Measurements from ENCODE around the gene HARS1. TPM values are rescaled to one million over a fixed set of nuclear protein-coding genes. Genes with fewer than 3 reads are reported as not detected.

The HARS1 gene
- total RNA-seq, 1 experiment from 2014 or later = 55.6 TPM

DNA sequence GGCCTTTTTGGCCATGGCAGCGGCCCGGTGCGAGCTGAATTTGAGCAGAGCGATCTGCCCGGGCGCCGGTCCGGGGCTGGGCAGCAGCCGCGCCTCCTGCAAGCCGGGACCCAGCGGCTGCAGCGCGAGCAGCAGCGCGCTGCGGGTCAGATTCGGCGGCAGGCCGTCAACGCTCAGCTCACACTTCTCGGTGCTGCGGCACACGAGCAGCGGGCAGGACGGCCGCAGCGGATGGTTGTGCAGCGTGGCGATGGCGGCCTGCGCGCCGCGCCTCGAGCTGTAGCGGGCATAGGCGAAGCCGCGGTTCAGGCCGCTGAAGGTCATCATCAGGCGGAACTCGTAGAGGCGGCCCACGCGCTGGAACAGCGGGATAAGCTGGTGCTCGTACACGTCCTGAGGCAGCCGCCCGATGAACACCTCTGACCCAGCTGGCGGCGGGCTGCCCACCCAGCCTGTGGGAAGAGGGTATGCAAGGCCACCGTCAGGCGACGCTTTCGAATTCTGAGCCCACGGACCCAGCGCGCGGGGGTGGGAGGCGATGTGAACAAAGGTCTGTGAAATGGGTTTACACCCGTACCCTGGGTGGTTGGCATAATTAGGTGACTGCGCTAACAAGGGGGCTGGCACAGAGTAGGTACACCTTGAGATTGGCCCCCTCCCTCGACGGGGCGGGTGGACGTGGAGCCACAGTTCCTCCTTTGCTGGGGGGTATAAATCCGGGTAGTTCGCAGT, 18.5 kb downstream of the HARS1 start (continued):
- no peak for TF ChIP-seq FOXP4 (CRISPR knock-in tag; IDR thresholded peaks at IDR 0.05)
- no peak for TF ChIP-seq TCF7 (CRISPR knock-in tag; IDR thresholded peaks at IDR 0.05; ENCODE audit: low read depth)
- TF ChIP-seq ZNF317 (CRISPR knock-in tag; IDR thresholded peaks at IDR 0.05; ENCODE audit: borderline replicate concordance, low read depth) = no peak
- TF ChIP-seq, protein P1, sequence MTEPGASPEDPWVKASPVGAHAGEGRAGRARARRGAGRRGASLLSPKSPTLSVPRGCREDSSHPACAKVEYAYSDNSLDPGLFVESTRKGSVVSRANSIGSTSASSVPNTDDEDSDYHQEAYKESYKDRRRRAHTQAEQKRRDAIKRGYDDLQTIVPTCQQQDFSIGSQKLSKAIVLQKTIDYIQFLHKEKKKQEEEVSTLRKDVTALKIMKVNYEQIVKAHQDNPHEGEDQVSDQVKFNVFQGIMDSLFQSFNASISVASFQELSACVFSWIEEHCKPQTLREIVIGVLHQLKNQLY (CRISPR knock-in tag; IDR thresholded peaks at IDR 0.05) = no peak
- TF ChIP-seq NFYB (CRISPR knock-in tag; conservative IDR thresholded peaks at IDR 0.05; ENCODE audit: low read depth) = no peak
- TF ChIP-seq NR1H2 (CRISPR knock-in tag; IDR thresholded peaks at IDR 0.05) = no peak
- no peak for TF ChIP-seq CBFB (CRISPR knock-in tag; IDR thresholded peaks at IDR 0.05; ENCODE audit: low read depth)
- TF ChIP-seq ZNF416 (CRISPR knock-in tag; IDR thresholded peaks at IDR 0.05) = no peak
- no peak for TF ChIP-seq MYBL2 (CRISPR knock-in tag; IDR thresholded peaks at IDR 0.05)
- TF ChIP-seq USF2 (CRISPR knock-in tag; IDR thresholded peaks at IDR 0.05) = no peak
- TF ChIP-seq, protein P2, sequence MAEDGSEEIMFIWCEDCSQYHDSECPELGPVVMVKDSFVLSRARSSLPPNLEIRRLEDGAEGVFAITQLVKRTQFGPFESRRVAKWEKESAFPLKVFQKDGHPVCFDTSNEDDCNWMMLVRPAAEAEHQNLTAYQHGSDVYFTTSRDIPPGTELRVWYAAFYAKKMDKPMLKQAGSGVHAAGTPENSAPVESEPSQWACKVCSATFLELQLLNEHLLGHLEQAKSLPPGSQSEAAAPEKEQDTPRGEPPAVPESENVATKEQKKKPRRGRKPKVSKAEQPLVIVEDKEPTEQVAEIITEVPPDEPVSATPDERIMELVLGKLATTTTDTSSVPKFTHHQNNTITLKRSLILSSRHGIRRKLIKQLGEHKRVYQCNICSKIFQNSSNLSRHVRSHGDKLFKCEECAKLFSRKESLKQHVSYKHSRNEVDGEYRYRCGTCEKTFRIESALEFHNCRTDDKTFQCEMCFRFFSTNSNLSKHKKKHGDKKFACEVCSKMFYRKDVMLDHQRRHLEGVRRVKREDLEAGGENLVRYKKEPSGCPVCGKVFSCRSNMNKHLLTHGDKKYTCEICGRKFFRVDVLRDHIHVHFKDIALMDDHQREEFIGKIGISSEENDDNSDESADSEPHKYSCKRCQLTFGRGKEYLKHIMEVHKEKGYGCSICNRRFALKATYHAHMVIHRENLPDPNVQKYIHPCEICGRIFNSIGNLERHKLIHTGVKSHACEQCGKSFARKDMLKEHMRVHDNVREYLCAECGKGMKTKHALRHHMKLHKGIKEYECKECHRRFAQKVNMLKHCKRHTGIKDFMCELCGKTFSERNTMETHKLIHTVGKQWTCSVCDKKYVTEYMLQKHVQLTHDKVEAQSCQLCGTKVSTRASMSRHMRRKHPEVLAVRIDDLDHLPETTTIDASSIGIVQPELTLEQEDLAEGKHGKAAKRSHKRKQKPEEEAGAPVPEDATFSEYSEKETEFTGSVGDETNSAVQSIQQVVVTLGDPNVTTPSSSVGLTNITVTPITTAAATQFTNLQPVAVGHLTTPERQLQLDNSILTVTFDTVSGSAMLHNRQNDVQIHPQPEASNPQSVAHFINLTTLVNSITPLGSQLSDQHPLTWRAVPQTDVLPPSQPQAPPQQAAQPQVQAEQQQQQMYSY (CRISPR knock-in tag; IDR thresholded peaks at IDR 0.05) = no peak
- no peak for TF ChIP-seq ELF4 (CRISPR knock-in tag; IDR thresholded peaks at IDR 0.05; ENCODE audit: low read depth)

DNA sequence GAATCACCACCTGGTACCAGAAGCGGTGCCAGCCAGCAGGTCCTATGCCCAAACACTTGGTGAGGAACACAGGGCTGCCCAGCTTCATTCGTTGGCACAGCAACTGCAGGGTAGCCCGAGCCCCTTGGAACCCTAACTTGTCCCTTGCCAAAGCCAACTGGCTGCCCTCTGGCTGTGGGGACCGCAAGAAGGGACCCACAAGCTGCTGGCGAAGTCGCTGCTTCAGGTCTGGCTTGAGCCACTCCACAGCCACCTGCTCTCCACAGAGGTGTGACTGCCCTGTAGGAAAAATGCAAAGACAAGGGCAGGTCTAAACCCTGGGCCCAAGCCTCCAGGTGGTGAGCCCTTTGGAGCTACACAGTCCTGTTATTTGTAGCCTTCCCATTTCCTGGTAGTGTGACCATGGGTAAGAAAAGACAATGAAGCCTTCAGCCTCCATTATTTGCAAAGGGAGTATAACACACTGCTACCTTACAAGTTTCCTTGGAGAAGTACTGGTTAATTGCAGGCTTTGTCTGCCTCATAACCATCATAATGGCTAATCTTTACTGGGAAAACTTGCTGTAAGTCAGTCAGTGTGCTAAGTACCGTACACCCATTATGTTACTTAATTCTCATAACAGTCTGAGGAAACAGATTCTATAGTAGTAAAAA, 19.6 kb downstream of the HARS1 start:
- H3K9me3 Mint-ChIP-seq = no peaks in the 10 kb centered on the region
- CTCF ChIA-PET = interaction anchor here (1.6 kb wide), 1 partner anchor 37 kb away, joined by 4 read pairs; no protein-coding TSS in a partner anchor
- H3K27me3 Mint-ChIP-seq (ENCODE audit: low read depth) = no peaks in the 10 kb centered on the region
- DNase-seq (ENCODE audit: low spot score) (no peak), ATAC-seq (no peak; the same call in none of the 2 replicates)
- peak overlapping the region; percentile 39; the same call in 1 of the 2 replicates for H3K4me3 Mint-ChIP-seq
- H3K36me3 Mint-ChIP-seq = peaks cover 56% of the 10 kb centered on the region
- peaks cover 7% of the 10 kb centered on the region for H3K4me1 Mint-ChIP-seq
- peak overlapping the region; percentile 36 for H3K27ac Mint-ChIP-seq
- POLR2A ChIA-PET = interaction anchor here (0.7 kb wide), 1 partner anchor 1837 kb away, joined by 3 read pairs; no protein-coding TSS in a partner anchor
- no peak for TF ChIP-seq ATF6 (CRISPR knock-in tag; IDR thresholded peaks at IDR 0.05)
- no peak for TF ChIP-seq ZNF138 (CRISPR knock-in tag; conservative IDR thresholded peaks at IDR 0.05)
- no peak for TF ChIP-seq GABPB1 (CRISPR knock-in tag; IDR thresholded peaks at IDR 0.05)
- TF ChIP-seq, protein P3, sequence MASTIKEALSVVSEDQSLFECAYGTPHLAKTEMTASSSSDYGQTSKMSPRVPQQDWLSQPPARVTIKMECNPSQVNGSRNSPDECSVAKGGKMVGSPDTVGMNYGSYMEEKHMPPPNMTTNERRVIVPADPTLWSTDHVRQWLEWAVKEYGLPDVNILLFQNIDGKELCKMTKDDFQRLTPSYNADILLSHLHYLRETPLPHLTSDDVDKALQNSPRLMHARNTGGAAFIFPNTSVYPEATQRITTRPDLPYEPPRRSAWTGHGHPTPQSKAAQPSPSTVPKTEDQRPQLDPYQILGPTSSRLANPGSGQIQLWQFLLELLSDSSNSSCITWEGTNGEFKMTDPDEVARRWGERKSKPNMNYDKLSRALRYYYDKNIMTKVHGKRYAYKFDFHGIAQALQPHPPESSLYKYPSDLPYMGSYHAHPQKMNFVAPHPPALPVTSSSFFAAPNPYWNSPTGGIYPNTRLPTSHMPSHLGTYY (CRISPR knock-in tag; IDR thresholded peaks at IDR 0.05) = no peak
- no peak for TF ChIP-seq ZNF219 (CRISPR knock-in tag; IDR thresholded peaks at IDR 0.05; ENCODE audit: borderline replicate concordance)
- no peak for TF ChIP-seq IRF2 (CRISPR knock-in tag; IDR thresholded peaks at IDR 0.05; ENCODE audit: borderline replicate concordance, low read depth)
- no peak for TF ChIP-seq GTF2I (CRISPR knock-in tag; conservative IDR thresholded peaks at IDR 0.05)
- no peak for TF ChIP-seq ZNF425 (CRISPR knock-in tag; conservative IDR thresholded peaks at IDR 0.05)
